Heart left ventricle (tissue), 13 donors: ENCODE measurements around the gene ZNF382.

Experiments used
- POLR2A ChIP-seq, 2 donors: fragments of 450-650 bp; IDR thresholded peaks; one replicate each; pipeline ENCODE4 v1.6.1; 2017; ENCODE audit warnings: antibody characterized with exemption in 2 of 2, mild to moderate bottlenecking in 2 of 2, moderate library complexity in 2 of 2
- TF ChIP-seq, protein P1 (sequence below), 12 donors: fragments of 200-600 bp; sonication (generic) in 4 of 12; IDR thresholded peaks; one replicate each; pipeline versions ENCODE4 v1.5.0 to v1.8.0; 2018 to 2022; ENCODE audit warnings: antibody characterized with exemption in 12 of 12, mild to moderate bottlenecking in 5 of 12
- donor health status: ischemic (EF 13 %, LVEDD 7.1; RV severe dilation, severe dysfunction).
- donor health status: DM: no; HTN: yes; CAD: no.
- donor health status: DM: no; HTN: no; CAD: no.
- donor health status: ischemic (EF 25% LVEDD 6.9; RV normal size, moderate dysfunction).
- donor health status: ischemic (EF 25% LVEDD 5.7; RV mildly dilated, moderate dysfunction).
- donor health status: ischemic (EF 35%, LVEDD 5.7; RV mildly dilated, moderate dysfunction).
- donor health status: nonischemic (EF 11% LVEDD 7.7; RV severe dilation, severe dysfunction).
- donor health status: DM: yes; HTN: yes; CAD: no.
- donor health status: PGD.
- donor health status: ischemic (EF 29% LVEDD 5.4; RV normal size, mild dysfunction).
- donor health status: nonischemic (EF 23%, LVEDD 6.1; RV moderate dilation, normal function).

DNA sequence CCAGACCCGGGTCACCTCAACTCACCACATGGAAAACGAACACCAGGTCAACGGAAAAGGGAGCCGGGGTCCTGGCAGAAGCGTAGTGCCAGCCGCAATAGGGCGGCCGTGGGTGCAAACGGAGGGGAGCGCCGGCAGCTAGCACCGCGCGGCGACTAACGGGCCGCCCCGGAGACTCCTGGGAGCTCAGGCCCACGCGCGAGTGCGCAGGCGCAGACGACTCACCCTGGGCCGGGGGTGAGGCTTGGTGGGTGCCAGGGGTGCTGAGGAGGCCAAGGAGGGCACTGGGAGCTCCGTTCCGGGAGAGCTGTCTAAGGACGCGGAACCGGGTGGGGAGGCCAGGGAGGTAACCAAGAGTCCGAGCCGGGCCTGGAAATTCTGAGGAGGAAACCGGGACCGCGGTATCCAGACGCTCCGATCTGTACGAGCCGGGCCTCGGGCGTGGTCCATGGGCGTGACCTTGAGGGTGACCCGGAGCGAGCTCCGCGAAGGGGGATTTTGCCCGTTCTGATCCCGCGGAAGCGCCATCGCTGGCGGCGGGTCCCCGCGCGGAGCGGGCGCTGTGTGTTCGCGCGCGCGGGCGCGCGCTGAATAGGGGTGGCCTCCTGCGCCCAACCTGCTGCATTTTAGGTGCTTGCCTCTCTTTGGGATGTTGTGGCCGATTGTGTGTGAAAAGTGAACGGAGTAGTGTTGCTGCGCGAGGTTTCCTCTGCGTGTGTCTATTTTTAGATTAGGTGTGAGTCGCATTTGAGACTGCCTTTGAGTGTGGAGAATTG is at the start of gene ZNF382:
- TF ChIP-seq, protein P1, sequence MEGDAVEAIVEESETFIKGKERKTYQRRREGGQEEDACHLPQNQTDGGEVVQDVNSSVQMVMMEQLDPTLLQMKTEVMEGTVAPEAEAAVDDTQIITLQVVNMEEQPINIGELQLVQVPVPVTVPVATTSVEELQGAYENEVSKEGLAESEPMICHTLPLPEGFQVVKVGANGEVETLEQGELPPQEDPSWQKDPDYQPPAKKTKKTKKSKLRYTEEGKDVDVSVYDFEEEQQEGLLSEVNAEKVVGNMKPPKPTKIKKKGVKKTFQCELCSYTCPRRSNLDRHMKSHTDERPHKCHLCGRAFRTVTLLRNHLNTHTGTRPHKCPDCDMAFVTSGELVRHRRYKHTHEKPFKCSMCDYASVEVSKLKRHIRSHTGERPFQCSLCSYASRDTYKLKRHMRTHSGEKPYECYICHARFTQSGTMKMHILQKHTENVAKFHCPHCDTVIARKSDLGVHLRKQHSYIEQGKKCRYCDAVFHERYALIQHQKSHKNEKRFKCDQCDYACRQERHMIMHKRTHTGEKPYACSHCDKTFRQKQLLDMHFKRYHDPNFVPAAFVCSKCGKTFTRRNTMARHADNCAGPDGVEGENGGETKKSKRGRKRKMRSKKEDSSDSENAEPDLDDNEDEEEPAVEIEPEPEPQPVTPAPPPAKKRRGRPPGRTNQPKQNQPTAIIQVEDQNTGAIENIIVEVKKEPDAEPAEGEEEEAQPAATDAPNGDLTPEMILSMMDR (IDR thresholded peaks at IDR 0.05), result no peak
- TF ChIP-seq POLR2A (IDR thresholded peaks at IDR 0.05), result peak; percentile 46 to 66
